Hepatocyte (in vitro differentiated cells): Measurements from ENCODE around the gene CD7. TPM values are rescaled to one million over a fixed set of nuclear protein-coding genes. Genes with fewer than 3 reads are reported as not detected.

Experiments used
- DNase-seq: peaks from one replicate; pipeline ENCODE4 v3.0.0-alpha.2; 2016; ENCODE audit warnings: low spot score
- H2AFZ ChIP-seq: fragments of 200-600 bp; sonication (generic); 2 replicates; pipeline ENCODE4 v1.6.0; 2016; ENCODE audit warnings: antibody characterized with exemption, mild to moderate bottlenecking
- H3K27ac ChIP-seq: fragments of 200-600 bp; sonication (generic); 2 replicates; pipeline ENCODE4 v1.5.1; 2016; ENCODE audit warnings: mild to moderate bottlenecking
- H3K27me3 ChIP-seq: fragments of 200-600 bp; sonication (generic); 2 replicates; pipeline ENCODE4 v1.6.1; 2016
- H3K36me3 ChIP-seq: fragments of 200-600 bp; sonication (generic); replicated peaks from 2 replicates; pipeline ENCODE4 v1.5.1; 2016; ENCODE audit warnings: low read depth; ENCODE audit not compliant: insufficient read depth
- H3K4me1 ChIP-seq: fragments of 200-600 bp; sonication (generic); 2 replicates; pipeline ENCODE4 v1.5.1; 2016; ENCODE audit warnings: mild to moderate bottlenecking, moderate library complexity; ENCODE audit not compliant: insufficient read depth
- H3K4me2 ChIP-seq: fragments of 200-600 bp; sonication (generic); 2 replicates; pipeline ENCODE4 v1.6.0; 2016
- H3K4me3 ChIP-seq: fragments of 200-600 bp; sonication (generic); 2 replicates; pipeline ENCODE4 v1.5.1; 2016; ENCODE audit warnings: mild to moderate bottlenecking
- H3K79me2 ChIP-seq: fragments of 200-600 bp; sonication (generic); 2 replicates; pipeline ENCODE4 v1.6.0; 2017; ENCODE audit warnings: mild to moderate bottlenecking
- H3K9me2 ChIP-seq: fragments of 200-600 bp; sonication (generic); replicated peaks from 2 replicates; pipeline ENCODE4 v1.6.0; 2017; ENCODE audit warnings: mild to moderate bottlenecking; ENCODE audit not compliant: insufficient read depth
- H3K9me3 ChIP-seq: fragments of 200-600 bp; sonication (generic); 2 replicates; pipeline ENCODE4 v1.5.1; 2016; ENCODE audit warnings: low read depth, mild to moderate bottlenecking
- H4K20me1 ChIP-seq: fragments of 200-600 bp; sonication (generic); 2 replicates; pipeline ENCODE4 v1.6.0; 2016; ENCODE audit warnings: mild to moderate bottlenecking; ENCODE audit not compliant: insufficient read depth, poor library complexity, severe bottlenecking
- CTCF ChIP-seq: fragments of 200-600 bp; sonication (generic); IDR thresholded peaks from 2 replicates; pipeline ENCODE4 v1.5.1; 2016; ENCODE audit warnings: antibody characterized with exemption, mild to moderate bottlenecking; ENCODE audit not compliant: poor library complexity
- EZH2 ChIP-seq: fragments of 200-600 bp; sonication (generic); IDR thresholded peaks from 2 replicates; pipeline ENCODE4 v1.6.1; 2016; ENCODE audit warnings: antibody characterized with exemption, mild to moderate bottlenecking, borderline replicate concordance
- EZH2phosphoT487 ChIP-seq: fragments of 200-600 bp; sonication (generic); IDR thresholded peaks from one replicate; pipeline ENCODE4 v1.6.1; 2018; ENCODE audit warnings: antibody characterized with exemption, mild to moderate bottlenecking, low read depth, moderate library complexity; ENCODE audit not compliant: unreplicated experiment, severe bottlenecking
- WGBS: methylation state at CpG from one replicate; pipeline ENCODE4 v1.1.6; 2016; ENCODE audit warnings: low lambda C conversion rate; ENCODE audit errors: missing lambda C conversion rate; 5-methylcytosine and 5-hydroxymethylcytosine counted together
- polyA plus RNA-seq: library from polyadenylated mRNA; unstranded; fragments of >200 nt; fragmentation: Nextera tagmentation; extraction: Ambion mirVana; gene quantifications from 2 replicates; pipeline ENCODE4 v1.2.1, GENCODE V29; 2016
- total RNA-seq: library from RNA; depleted of rRNA; stranded (reverse); fragments of >200 nt; gene quantifications from 2 replicates; pipeline ENCODE4 v1.2.3, GENCODE V29; 2014

Gene CD7
- total and polyA plus RNA-seq, 2 experiments from 2014 or later: 1.8 to 7.0 TPM

GRCh38 chr17:82296511-82297279 is 20.7 kb downstream of the CD7 start:
- Histone ChIP-seq H3K9me3 (no peaks in the 10 kb centered on the region), H3K4me1 (peaks cover 58% of the 10 kb centered on the region), H3K4me3 (no peak overlapping the region), H3K36me3 (no peaks in the 10 kb centered on the region), H3K79me2 (no peaks in the 10 kb centered on the region), H2AFZ (no peak overlapping the region), H4K20me1 (no peaks in the 10 kb centered on the region), H3K9me2 (no peaks in the 10 kb centered on the region), H3K27me3 (no peaks in the 10 kb centered on the region), H3K4me2 (peak overlapping the region; percentile 68), H3K27ac (peak overlapping the region; percentile 92)
- 63% methylated on average over 7 of the region's 7 CpGs for WGBS
- TF ChIP-seq EZH2 (no peak), CTCF (no peak), EZH2phosphoT487 (no peak)
- no peak for DNase-seq

- H3K36me3 ChIP-seq: no peaks in the 10 kb centered on the region
- peaks cover 52% of the 10 kb centered on the region for H3K4me1 ChIP-seq
- TF ChIP-seq EZH2 (no peak), CTCF (no peak), EZH2phosphoT487 (no peak)
- H3K4me3 ChIP-seq: no peak overlapping the region
- H2AFZ ChIP-seq: no peak overlapping the region
- no peaks in the 10 kb centered on the region for H3K27me3 ChIP-seq
- no peak overlapping the region for H3K4me2 ChIP-seq
- H3K9me3 ChIP-seq: no peaks in the 10 kb centered on the region
- no peaks in the 10 kb centered on the region for H3K79me2 ChIP-seq
- peak overlapping the region; percentile 92 for H3K27ac ChIP-seq
- H3K9me2 ChIP-seq: no peaks in the 10 kb centered on the region
- DNase-seq: no peak
- no peaks in the 10 kb centered on the region for H4K20me1 ChIP-seq
- 48% methylated on average over 4 of the region's 4 CpGs for WGBS
Measured at GRCh38 chr17:82295472-82295814, 22.0 kb downstream of the CD7 start.

- Histone ChIP-seq H3K9me3 (no peaks in the 10 kb centered on the region), H3K4me1 (peaks cover 52% of the 10 kb centered on the region), H3K4me3 (no peak overlapping the region), H3K27ac (peak overlapping the region; percentile 92), H3K9me2 (no peaks in the 10 kb centered on the region), H4K20me1 (no peaks in the 10 kb centered on the region), H2AFZ (no peak overlapping the region), H3K79me2 (no peaks in the 10 kb centered on the region), H3K4me2 (peak overlapping the region; percentile 77), H3K36me3 (no peaks in the 10 kb centered on the region), H3K27me3 (no peaks in the 10 kb centered on the region)
- no peak for DNase-seq
- 83% methylated on average over 15 of the region's 15 CpGs for WGBS
- no peak for TF ChIP-seq EZH2phosphoT487
- no peak for TF ChIP-seq EZH2
- no peak for TF ChIP-seq CTCF
Measured at GRCh38 chr17:82294064-82294773, 23.2 kb downstream of the CD7 start.
